GM18520 (cell line): Measurements from ENCODE around the gene SLC2A6.

ENCODE experiments used
- ATAC-seq: cut with Tn5 transposase; IDR thresholded peaks from one replicate; pipeline ENCODE4 v1.9.1; 2021; ENCODE audit not compliant: unreplicated experiment

SLC2A6 gene, protein sequence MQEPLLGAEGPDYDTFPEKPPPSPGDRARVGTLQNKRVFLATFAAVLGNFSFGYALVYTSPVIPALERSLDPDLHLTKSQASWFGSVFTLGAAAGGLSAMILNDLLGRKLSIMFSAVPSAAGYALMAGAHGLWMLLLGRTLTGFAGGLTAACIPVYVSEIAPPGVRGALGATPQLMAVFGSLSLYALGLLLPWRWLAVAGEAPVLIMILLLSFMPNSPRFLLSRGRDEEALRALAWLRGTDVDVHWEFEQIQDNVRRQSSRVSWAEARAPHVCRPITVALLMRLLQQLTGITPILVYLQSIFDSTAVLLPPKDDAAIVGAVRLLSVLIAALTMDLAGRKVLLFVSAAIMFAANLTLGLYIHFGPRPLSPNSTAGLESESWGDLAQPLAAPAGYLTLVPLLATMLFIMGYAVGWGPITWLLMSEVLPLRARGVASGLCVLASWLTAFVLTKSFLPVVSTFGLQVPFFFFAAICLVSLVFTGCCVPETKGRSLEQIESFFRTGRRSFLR

DNA sequence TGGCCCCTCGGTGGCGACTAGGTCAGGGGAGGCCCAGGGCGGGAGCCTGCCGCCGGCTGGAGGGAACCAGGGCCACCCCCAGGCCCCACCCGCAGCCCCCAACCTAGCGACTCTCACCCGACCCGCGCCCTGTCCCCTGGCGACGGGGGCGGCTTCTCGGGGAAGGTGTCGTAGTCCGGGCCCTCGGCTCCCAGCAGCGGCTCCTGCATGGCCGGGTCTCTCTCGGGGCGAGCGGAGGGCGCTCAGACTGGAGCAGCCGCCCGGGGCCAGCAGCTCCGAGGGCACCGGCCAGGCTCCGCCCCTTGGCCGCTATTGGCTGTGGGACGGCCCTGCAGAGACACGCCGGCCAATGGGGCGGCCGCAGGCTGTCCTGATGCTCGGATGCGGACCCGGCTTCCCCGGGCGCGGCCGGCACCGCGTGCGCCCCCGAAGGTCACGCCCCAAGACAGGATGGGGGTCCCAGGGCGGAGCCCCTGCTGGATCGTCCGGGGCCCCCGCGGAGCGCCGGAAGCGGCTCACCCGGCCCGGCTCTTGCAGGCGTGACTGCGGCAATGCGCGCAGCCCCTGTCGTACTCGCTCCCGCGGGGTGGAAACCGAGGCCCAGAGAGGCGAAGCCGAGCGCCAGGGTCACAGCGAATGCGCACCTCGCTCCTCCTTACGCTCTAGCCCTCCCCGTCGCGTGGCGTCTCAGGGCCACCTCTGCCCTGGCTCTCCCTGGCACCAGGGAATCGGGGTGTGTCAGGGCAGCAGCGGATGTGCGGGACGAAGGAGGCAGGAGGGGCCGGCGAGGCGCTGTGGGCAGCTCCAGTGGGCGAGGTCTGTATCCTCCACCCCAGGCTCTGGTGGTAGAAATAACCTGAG, at the start of gene SLC2A6:
SLC2A6 (minus strand) TSS at position 249 of the 861 bp plus-strand sequence; CDS start at position 209, 40 bp downstream.
- peak; percentile 89 for ATAC-seq

DNA sequence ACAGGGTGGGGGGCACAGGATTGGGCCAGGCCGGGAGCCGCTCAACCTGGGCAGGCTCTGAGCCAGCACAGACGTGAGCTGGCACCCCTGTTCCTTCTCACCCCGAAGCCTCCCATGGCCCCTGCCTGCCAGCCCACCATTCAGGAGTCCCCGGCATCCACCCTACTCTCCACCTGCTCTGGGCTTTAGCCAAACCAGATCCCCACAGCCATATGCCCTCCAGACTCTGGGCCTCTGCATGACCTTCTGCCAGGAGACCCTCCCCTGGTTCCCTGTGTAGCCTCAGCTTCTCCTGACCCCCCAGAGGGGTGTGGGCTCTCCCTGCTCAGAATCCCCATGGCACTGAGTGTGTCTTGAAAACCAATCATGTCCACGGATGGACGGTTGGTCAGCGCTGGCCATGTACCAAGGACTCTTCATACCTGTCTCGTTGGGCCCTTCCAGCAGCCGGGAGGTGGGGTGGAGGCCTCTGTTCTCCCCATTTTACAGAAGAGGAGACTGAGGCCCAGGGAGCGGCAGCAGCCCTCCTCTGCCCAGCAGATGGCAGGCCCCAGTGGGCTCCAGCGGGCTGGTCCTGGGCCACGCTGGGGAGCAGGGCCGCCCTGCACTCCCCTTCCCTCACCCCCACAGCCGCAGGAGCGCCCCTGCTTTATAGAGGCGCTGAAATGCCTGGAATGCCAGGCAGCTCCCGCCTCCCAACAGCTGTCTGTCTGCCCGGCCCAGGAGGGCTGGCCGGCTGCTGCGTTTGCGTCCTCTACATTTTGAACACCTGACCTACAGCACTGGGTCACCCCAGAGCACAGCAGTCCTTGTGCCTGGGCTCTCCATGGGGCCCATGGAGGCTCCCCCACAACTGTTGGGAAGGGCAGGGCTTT, 49.3 kb upstream of the SLC2A6 start:
- no peak for ATAC-seq

DNA sequence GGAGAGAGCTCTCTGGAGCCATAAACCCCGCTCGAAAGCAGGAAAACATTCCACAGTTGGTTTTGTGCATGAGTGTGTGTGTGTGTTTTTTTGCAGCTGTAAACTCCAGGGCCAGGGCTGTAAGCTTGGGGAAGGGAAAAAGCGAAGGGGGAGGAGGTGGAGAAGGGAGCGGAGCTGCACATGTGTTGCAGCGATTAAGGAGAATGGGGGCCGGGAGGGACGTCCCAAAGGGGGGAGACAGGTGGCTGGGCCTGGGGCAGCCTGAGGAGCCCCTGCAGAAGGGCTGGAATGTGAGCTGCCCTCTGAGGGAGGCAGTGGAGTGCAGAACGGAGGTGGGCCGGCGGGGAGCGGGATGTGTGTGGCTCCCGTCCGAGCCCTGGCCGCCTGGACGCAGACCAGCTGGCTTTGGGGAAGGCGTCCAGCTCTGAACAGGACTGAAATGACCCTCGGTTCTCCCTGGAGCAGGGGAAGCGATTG, 48.6 kb upstream of the SLC2A6 start:
- ATAC-seq = no peak

DNA sequence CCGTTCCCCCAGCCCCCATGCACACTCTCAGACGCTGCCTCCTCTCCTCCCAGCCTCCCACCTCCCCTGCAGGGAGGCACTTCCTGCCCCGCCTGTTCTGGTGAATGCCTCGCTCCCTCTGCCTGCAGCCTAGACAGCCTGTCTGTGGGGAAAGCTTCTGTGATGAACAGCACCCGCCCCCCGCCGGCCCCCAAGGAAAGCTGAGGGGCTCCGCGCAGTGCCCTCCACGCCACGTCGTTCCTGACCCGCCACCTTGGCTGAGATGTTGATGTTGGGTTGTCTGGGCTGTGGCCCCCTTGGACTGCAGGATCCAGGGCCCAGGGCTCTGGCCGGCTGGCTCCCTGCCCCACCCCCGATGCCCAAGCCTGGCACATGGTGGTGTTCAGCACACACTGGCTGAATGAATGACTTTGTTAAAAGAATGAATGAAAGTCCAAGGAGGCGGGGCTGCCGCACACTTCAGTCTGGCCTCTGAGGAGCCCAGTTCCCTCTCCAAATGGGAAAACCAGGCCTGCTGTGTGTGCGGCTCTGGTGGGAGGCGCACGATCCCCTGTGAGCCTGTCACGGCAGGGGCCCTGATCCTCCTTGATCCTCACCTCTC, 47.9 kb upstream of the SLC2A6 start:
- ATAC-seq = no peak

DNA sequence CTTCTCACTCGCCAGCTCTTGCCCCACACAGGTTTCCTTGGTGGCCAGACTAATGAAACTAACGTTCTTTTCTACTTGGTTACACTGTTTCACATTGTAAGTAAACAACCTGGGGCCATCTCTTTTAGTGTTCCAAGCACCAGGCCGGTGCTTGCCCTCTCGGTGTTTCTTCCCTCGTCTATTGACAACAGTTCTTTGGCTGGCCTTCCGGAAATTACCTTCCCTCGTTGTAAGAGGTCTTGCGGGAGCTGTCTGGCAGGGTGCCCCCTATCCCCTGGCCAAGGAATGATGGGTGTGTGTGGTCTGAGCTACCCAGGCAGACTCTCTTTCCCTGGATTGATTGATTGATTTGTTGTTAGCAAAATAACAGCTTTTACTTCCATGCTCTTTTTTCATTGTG, 46.8 kb upstream of the SLC2A6 start:
- ATAC-seq = no peak

DNA sequence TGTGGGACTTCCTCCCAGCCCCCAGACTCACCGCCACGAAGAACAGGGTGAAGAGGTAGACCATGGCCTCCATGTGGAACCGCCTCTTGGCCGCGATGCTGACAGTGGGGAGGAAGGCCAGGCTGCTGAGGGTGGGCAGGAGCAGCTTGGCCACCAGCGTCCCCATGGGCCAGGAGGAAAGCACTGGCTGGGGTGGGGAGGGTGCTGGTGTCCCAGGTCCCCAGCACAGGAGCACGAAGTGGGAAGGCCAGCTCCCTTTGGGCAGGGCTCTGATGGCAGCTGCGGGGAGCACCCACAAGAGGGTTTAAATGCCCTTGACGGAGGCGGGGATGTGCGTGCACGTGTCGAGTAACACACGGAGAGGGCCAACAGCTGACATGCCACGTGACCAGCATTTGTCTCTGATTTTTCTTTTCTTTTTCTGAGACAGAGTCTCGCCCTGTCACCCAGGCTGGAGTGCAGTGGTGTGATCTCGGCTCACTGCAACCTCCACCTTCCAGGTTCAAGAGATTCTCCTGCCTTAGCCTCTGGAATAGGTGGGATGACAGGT, 45.9 kb upstream of the SLC2A6 start, which contains the start of gene MYMK:
MYMK (minus strand) TSS at position 281 of the 550 bp plus-strand sequence; CDS start at position 166, 115 bp downstream.
- no peak for ATAC-seq

DNA sequence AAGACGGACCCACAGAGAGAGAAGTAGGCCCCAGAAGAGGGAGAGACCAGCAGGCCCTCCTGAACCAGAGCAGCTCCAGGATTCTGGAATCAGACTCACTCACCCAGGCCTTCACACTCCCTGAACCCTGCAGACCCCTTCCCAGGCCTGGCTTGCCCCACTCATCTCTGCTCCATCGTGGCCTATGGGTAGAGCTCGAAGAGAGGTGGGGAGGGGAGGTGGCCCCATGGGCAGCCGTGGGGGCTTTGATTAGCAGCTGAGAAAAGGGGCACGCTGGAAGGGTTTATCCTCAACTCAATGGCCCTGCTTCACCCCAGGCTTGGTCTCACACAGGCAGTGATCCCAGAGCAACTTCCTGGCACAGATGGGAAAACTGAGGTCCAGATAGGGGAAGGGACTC, 45.2 kb upstream of the SLC2A6 start:
- no peak for ATAC-seq

DNA sequence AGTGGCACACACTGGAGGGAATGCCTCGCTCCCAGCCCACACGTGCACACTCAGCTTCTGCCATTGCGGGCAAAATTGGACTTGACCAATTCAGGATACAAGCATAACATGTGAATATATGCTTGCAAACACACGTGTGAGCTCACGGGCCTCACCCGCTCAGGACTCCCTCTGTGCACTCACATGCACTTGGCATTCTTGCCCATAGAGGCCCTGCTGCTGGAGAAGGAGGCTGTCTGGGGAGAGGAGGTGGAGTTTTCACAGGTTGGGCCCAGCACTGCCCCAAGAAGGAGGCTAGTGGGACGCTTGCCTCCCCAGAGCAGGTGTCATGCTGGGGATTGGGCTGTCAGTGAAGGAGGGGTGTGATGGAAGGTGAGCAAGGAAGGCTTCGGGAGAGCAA, 44.2 kb upstream of the SLC2A6 start:
- ATAC-seq = no peak

DNA sequence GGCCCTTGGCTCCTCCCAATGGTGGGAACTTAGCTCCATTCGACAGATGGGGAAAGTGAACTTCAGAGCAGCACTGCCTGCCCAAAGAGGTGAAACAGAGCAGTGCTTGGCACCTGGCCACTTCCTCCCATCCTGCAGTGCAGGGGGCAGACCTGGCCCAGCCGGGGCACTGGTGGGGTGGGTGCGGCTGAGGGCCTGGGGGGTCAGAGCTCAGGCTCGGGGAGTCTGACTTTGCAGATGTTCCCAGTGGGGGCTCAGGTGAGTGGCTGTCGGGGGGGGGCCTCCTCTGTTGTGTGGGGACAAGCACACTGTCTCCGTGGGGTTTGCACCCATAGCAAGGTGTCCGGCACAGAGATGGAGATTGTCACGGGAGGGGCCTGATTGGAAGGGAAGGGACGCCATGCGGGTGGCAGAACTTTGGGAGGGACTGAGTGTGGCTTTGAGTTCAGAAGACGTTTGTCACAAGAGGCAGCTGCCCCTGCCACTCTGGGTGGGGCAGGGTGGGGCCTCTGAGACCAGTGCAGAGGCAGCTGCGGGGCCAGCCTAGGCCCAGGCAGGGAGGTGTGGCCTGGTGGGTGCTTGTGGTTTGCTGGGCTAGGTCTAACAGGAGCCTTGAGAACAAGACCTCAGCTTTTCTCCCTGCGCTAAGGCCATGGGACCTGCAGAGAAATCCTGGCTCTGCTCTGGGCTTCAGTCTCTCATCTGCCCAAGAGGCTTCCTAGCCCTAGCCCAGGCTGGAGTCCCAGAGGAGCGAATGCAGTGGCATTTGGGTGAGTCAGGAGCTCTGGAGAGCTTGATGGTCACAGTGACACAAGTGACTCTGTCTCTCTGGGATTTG, 43.4 kb upstream of the SLC2A6 start:
- no peak for ATAC-seq

DNA sequence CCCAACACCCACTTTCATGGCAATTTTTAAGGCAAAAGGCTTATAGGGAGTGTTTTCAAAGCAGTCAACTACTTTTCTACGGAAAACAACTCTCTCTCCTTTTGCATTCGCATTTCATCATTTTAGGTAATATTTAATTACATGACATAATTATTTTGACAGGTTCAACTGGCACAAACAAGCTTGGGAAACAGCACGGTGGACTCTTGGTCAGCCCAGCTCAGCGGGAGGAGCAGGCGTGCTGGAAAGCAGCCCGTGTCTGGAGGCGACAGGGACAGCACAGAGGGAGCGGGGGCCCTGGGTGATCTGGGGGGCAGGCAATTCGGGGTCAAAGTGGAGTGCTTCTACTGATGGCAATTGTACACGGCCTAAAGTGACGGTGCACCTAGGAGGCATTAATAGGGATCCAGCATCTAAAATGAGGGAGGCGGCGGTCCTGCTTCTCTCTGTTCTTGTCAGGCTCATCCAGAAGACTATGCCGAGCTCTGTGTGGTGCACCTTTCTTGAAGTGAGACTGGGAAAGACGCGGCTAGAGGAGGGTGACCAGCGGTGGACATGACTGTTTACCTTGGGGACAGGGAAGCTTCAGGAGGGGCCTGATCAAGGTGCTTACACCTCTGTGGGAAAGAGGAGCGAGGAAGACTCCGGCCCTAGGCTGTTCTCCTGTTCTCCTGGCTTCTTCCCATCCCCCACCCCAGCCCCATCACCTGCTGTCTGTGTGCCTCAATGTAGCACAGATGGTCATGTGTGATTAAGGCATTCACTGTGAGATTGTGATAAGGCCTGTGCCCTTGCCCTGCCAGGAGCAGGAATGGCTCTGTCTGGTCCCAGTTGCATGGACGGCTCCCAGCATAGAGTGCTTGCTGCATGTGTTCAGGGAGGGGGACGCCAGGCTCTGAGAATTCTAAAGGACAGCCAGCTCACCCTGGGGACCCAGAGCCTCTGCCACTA, 42.5 kb upstream of the SLC2A6 start:
- ATAC-seq = no peak

DNA sequence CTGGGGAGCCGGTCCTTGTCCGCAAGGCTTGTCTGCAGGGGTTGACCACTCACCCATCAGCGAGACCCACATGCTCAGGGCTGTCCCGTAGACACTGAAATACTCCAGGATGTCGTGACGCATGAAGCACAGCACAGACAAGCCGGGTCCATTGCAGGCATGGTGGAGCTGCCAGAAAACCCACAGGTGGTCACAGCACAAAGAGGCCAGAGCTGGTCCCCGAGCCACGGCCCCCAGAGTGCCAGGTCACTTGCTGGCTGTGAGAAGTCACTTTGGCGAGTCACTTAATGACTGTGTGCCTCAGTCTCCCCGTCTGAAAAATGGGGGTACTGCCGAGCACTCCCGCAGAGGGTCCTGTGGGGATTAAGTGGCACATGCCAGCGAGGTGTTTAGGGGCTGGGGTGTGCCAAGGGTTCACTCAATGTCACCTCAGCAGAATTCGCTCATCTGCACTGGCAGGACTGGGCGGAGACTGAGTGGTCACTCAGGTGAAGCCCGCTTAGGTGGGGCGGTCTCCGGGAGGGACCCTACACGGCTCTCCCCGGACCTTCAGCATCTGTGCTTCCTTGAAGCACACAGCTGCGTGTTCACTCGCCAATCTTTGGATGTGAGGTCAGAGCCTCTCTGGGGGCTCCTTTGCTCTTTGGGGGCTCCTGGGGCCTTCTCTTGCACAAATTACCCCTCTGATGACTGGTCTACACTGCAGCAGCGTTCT, 41.4 kb upstream of the SLC2A6 start:
- ATAC-seq = no peak

DNA sequence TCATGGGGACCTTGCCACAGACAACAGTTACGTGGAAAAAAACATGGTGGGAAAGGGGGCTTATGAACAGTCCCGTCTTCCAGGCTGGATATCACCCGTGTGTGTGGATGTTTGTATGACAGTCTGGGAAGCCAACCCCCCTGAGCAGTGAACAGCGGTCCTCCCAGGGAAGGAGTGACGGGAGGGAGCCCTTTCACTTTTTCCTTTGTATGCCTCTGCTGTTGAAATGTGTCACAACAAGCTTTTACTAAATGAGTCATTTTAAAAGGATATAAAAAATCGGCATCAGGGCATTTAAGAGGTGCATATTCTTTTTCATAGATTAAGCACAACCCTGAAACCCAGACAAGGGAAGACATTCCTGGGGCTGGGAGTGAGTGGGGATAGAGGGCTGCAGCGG, 40.8 kb upstream of the SLC2A6 start:
- no peak for ATAC-seq

DNA sequence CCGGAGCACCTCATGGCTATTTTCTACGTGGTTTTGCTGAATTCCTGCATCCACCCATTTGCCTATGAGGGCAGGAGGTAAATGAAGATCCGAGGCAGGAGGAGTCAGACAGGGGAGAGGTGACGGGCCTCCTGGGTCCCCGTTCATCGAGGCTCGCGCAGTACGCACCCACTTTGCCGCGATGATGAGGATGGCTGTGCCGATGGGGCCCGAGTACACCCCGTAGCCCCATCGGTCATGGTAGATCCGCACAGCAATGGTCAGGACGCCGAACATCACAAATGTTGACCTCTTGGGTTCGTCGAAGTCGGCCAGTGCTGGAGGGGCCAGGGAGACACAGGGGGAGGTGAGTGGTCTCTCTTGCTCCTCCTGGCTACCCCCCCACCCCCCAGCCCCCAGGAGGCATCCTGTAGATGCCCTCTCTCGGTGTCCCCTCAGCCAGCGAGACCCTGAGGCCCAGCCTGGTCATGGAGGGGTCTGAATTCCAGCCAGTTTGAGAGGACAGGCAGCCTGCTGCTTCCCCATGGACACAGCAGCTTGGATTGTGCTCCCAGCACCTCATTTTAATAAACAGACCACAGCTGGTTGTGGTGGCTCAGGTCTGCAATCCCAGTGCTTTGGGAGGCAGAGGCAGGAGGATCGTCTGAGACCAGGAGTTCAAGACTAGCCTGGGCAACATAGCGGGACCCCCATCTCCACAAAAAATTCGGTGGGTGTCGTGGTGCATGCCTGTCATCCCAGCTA, 40.0 kb upstream of the SLC2A6 start:
- no peak for ATAC-seq

DNA sequence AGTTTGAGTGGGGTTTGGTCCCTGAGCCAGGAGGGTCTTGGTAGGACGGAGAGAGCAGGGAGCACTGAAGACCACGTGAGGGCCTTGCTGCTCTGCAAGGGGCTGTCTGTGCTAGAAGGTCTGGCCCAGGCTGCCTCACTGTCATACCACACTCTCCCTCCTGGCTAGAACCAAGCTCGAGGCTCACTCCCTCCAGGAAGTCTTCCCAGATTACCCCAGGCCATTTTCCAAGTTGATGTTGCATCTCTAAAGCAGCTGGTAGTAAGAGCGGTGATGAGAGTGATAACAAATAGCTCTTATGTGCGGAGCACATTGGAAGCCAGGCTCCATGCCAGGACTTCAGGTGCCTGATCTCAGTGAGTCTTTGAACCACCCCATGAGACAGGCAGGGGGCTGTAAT, 39.3 kb upstream of the SLC2A6 start:
- no peak for ATAC-seq

DNA sequence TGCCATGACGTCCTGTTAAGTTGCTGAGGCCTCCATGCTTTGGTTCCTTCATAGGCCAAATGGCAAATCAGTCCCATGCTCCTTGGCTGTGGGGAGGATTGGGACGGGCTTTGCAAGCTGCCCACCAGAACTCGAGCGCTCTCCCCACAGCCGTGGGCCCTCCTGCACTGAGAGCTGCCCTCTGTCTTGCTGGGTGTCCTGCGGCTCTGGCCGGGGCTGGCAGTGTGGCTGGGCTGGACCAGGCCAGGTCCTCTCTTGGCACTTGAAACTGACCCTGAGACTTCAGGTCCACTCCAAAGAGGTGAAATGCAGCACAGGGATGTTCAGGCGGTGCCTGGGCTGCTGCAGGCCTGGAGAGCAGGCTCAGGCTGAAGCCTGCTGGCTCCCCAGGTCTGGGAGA, 38.8 kb upstream of the SLC2A6 start:
- ATAC-seq = no peak

DNA sequence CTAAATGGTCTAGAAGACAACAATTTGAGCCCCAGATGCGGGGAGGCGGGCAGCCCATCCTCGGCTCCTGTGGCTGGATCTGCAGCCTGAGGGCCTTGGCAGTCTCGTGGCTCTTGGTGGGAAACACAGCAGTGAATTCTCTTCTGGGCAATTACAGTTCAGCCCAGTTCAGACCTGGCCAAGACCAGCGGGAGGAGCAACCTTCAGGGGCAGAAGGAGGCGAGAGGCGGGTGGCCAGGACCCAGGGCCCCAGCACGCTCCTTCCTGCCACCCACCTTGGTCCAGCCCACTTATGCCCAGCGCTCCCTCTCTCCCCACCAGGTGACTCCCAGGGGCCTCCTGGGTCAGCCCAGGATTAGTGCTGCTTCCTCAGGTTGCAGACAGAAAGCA, 38.1 kb upstream of the SLC2A6 start:
- ATAC-seq = no peak
